GM12864 (cell line): ENCODE measurements around the gene TTLL12.

Experiments used
- DNase-seq: peaks from one replicate; pipeline ENCODE4 v3.0.0-alpha.2; 2011; ENCODE audit warnings: low read depth
- H3K4me3 ChIP-seq: 2 replicates; pipeline ENCODE4 v1.5.1; 2011; ENCODE audit warnings: mild to moderate bottlenecking, low read depth, low read length, control low read depth
- TF ChIP-seq, protein P1 (sequence below): IDR thresholded peaks from 2 replicates; pipeline ENCODE4 v1.5.1; 2011; ENCODE audit warnings: low read depth, mild to moderate bottlenecking, moderate library complexity, low read length, control low read depth, inconsistent platforms; ENCODE audit errors: missing control alignments

The TTLL12 gene

DNA sequence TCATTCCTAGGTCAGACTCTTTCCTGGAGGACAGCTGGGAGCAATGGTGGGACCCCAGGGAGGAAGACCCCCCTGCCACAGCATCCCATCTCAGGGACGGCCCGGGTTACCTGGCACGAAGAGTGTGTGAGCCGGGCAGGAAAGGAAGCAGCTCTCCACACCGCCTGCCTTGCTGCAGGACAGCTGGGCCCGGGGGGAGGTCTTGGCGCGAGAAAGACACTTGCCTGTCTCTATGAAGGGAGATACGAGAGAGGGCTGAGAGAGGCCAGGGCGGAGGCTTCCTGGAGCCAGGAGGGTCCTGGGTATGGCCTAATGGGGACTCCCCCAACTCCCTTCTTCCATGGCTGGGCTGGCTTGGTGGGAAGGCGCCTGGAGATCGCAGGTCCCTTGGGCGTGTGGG, 36.1 kb upstream of the TTLL12 start:
- no peak for DNase-seq
- TF ChIP-seq, protein P1, sequence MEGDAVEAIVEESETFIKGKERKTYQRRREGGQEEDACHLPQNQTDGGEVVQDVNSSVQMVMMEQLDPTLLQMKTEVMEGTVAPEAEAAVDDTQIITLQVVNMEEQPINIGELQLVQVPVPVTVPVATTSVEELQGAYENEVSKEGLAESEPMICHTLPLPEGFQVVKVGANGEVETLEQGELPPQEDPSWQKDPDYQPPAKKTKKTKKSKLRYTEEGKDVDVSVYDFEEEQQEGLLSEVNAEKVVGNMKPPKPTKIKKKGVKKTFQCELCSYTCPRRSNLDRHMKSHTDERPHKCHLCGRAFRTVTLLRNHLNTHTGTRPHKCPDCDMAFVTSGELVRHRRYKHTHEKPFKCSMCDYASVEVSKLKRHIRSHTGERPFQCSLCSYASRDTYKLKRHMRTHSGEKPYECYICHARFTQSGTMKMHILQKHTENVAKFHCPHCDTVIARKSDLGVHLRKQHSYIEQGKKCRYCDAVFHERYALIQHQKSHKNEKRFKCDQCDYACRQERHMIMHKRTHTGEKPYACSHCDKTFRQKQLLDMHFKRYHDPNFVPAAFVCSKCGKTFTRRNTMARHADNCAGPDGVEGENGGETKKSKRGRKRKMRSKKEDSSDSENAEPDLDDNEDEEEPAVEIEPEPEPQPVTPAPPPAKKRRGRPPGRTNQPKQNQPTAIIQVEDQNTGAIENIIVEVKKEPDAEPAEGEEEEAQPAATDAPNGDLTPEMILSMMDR = no peak
- no peak overlapping the region for H3K4me3 ChIP-seq

DNA sequence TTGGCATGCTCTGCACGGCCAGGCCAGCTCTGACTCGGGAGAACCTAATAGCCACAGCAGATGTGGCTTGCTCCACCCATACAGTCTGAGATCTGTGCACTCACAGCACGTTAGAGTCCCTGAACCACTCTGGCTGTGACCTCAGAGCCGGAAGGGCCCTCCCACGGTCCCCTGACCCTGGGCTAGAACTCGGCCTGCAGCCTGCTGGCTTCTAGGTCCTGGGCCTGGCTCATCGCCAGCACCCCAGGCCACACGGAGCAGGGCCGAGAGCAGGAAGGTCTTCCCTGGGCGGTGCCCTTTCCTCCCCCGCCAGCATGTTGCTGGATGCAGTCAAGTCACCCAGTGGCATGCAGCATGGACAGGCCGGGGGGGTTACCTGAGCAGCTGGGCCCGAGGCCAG, 35.3 kb upstream of the TTLL12 start:
- DNase-seq = no peak
- no peak overlapping the region for H3K4me3 ChIP-seq
- TF ChIP-seq, protein P1 = no peak

DNA sequence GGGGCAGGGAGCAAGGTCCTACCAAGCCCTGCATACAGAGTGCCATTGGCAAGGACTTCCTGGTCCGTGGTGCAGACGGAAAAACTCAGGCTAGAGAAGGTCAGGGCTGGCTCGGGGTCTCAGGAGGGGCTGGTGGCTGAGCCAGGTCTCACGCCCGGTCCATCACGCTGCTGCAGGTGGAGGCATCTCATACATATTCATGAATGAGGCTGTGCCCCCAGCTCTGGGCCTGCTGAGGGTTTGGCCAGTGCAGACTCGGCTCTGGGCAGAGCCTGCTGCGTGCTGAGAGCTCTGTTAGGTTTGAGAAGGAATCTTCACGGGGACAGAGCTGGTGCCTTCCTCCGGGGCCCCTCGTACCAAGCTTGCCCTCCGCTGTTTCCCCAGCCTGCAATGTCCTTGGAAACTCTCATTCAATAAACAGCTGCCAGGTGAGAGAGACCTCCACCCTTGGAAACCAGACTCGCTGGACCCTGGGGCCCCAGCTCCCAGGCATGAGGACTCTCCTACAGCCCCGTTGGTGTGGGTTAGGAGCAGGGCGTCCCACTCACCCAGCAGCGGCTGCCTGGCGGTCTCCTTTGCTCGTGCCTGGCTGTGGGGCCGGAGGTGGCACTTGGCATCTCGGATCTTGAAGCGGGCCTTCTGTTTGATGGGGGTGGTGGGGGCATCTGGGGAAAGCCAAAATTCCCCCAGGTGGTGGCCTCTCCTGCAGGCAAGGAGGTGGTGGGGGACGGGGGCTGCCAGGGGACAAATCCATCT, 33.9 kb upstream of the TTLL12 start:
- H3K4me3 ChIP-seq = no peak overlapping the region
- TF ChIP-seq, protein P1 = no peak
- DNase-seq = no peak

DNA sequence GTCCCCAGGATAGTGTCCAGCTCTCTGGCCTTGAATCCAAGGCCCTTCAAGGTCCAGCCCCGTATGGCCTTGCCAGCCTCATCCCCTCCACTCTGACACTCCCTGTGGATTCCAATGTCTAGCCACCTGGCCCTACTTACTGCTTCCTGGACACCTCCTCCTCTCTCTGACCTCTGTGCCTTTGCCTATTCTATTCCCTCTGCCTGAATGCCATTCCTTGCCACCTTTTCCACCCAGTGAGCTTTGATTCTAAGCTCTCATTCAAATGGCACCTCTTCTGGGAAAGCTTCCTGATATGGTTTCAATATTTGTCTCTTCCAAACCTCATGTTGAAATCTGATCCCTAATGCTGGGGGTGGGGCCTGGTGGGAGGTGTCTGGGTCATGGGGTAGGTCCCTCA, 31.9 kb upstream of the TTLL12 start:
- DNase-seq = no peak
- no peak overlapping the region for H3K4me3 ChIP-seq
- TF ChIP-seq, protein P1 = no peak

DNA sequence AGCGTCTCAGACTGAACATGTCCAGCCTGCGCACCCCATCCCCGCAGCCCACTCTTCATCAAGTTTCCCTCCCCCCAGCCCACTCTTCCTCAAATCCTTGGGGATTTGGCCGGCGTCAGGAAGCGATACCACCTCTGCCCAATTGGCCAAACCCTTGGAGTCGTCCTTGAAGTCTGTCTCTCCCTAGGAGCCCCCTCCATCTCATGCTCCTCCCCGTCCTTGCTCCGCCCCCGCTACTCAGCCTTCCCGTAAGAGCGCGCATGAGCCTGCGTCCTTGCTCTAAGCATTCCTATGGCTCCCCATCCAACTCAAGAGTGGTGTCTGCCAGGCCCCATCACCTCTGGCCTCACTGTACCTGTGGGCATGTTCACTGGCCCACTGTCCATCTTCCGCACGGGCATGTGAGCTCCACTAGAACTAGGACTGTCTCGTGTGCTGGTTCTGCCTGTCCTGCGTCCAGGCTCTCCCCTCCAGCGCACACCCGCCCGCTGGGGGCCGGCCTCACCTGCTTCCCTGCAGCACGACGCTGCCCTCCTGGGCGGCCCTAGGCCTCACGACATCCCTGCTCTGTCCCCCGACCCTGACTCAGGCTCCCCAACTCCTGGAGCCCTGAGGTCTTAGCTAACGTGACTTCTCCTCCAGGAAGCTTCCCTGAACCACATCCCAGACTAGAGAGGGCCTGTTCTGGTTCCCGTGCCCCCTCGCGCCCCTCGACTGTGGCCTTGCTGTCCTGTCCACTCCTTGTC, 30.5 kb upstream of the TTLL12 start:
- no peak for DNase-seq
- H3K4me3 ChIP-seq = no peak overlapping the region
- TF ChIP-seq, protein P1 = no peak

DNA sequence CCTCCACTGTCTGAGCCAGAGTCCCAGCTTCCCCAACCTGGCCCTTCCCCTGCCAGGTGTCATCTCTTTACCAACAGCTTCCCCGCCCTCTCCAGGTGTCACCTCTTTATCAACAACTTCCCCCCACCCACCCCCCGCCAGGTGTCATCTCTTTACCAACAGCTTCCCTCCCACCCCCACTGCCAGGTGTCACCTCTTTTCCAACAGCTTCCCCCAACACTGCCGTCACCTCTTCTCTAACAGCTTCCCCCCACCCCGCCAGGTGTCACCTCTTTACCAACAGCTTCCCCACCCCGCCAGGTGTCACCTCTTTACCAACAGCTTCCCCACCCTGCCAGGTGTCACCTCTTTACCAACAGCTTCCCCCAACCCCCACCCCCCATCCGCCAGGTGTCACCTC, 29.8 kb upstream of the TTLL12 start:
- H3K4me3 ChIP-seq = no peak overlapping the region
- TF ChIP-seq, protein P1 = no peak
- no peak for DNase-seq

DNA sequence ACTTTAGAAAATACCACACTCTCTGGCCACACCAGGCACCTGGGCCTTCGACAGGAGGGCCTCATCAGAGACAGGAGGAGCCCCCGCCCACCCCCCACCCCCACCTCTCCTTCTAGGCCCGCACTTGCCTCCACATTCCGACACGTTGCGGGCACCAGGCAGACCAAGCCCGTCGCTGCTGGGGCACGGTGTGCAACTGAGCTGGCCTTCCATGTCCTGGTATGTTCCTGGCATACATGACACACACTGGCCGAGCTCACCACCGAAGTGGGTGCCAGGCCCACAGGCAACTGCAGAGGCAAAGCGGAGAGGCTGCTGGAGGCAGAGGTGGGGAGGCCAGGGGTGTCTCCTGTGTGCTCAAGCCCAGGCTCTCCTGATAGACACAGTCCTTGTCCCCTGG, 27.0 kb upstream of the TTLL12 start:
- DNase-seq = no peak
- H3K4me3 ChIP-seq = no peak overlapping the region
- TF ChIP-seq, protein P1 = no peak
